Nucleus accumbens (tissue), 56 donors: ENCODE results near the gene GALNT2.

Experiments used
- DNase-seq, 56 donors: peaks; one replicate each; lab custom pipeline; 2025; lab: John Stamatoyannopoulos, UW

GALNT2 gene

DNA sequence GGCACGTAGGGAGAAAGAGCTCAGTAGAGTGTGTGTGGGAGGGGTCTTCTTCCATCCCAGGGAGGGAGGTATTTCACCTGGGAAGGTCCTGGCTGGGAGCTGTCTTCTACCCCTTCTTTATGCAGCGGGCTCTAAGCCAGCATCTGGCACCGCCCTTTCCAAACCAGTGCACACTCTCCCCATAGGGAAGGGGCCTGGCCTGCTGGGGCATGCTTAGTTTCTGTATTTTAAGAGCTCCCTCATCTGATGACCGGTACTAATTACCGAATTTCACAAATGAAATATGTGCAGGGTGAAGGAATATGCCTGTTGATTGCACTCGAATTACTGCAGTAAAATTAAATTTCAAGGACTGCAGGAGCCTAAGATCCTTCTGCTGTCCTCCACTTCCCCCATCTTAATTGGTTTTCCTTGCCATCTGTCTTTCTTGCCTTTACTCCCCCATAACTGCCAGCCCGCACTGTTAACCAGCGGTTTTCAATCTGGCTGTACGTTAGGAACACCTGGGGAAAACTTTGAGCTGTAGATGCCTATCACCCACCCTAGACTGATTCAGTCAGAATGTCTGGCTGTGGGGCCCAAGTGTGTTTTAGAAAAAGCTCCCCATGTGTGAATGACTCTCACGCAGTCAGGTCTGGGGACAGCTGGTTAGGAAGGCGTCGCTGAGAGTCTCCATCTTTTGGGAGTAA lies 20.1 kb downstream of the GALNT2 start:
- no peak for DNase-seq

DNA sequence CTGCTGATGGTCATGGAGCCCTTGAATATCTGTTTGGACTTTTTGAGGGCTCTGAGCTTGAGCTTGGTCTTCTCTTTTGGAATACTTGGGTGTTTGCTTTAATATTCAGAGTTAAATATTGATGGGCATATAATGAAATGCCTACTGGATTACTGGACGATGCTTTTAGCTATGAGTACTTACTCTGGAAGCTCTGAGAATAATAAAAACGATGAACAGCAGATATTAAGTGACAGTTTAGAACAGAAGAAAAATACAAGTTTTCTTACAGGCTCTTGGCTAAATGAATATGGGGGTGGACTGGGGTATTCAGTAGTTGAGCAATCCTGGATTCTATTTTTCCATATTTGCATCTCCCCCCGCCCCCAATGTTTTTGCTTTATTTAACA lies 20.7 kb downstream of the GALNT2 start:
- DNase-seq: no peak

DNA sequence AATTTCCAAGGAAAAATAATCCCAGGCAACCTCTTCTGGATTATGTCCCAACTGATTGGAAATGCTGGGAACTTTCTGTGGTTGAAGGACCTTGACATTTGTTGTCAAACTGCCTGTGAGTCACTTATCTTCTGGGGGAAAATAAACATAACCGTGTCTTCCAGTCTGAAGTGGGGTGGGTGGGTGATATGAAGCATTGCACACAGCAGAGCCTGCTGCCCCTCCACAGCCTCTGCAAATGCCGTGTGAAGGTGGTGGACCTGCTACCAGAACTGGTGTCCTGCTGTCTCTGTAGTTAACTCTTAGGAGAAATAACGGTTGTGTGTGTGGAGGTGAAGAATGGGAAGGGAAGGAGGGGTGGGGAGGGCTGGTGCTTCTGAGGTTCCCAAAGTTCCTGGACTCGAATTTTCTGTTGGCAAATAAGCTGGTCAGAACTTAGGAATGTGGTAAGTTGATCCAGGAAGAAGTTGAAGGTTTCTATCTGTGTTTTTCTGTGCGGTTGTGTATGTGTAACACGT lies 23.2 kb downstream of the GALNT2 start:
- DNase-seq: no peak

DNA sequence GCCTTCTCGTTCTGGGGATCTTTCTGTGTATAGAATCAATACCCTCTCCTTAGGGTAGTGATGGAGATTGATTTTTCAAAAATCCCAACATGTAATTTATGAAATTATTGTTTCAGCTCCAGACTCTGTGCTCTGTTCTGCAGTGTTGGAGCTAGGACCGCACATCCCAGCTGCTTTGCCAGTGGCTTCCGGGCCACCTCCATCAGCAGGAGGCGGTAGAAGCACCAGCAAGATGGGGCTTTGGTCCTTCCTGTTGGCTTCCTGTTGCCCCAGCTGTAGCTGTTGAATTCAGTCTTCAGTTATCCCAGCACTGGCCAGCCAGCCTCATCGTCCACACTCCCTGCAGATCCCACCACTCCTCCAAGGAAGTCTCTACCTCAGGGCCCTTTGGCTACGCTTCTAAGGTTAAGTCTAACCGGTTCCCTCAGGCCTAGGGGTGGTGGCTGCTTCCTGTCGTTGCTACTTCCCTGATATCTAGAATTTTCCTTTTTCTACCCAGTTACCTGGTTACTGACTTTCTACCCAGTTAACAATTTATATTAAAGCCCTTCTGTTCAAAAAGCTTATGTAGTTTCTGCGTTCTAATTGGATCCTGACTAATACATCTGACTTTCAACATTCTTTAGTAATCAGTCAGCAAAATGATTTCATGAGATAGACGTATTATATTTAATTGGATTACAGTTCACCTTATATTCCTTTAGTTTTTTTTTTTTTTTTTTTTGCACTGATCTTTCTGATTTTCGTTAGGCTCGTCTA lies 24.6 kb downstream of the GALNT2 start:
- DNase-seq: no peak

DNA sequence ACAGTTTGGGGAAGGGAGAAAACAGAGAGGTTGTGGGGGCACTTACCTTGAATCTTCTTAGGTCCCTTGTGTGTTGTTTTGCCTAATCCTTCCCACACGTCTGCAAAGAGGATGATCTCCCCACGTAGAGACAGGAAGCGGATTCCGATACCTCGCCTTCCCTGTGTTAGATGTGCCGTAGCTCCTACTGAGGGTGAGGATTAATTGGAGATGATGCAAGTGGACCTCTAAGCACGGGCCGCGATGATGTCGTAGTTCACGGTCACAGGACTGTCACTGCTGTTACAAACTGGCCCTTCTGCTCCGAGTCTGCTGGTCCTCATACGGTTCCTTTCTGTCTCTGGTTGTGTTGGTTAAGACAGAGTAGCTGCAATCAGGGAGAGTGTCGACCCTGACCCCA lies 27.7 kb downstream of the GALNT2 start:
- DNase-seq: no peak

DNA sequence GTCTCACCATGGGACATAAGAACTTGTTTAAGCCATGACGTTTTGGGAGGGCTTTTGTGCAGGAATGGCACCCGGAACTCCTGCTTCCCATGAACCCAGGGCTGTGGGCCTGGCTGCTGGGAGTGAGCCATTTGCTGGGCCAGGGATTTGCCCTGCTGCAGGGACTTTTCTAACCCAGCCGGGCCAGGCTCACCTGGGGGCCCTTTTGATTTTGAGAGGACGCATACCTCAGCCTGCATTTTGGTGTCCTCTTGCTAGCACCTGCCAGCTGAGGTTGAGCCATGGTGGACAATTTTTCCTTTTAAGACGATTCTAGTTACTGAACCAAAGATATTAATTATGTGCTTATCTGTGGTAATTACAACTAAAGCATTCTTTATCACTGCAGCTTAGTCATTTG lies 28.9 kb downstream of the GALNT2 start:
- DNase-seq: no peak

DNA sequence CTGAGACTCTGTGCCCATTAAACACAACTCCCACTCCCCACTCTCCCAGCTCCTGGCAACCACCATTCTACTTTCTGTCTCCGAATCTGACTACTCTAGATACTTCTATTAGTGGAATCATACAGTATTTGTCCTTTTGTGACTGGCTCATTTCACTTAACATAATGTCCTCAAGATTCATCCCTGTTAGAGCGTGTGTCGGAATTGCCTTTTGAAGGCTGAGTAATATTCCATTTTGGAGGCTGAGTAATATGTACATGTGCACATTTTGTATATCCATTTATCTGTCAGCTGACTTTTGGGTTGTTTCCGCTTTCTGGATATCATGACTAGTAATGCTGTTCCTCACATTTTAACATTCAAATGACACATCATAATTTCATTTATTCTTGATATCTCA lies 30.3 kb downstream of the GALNT2 start:
- no peak for DNase-seq

DNA sequence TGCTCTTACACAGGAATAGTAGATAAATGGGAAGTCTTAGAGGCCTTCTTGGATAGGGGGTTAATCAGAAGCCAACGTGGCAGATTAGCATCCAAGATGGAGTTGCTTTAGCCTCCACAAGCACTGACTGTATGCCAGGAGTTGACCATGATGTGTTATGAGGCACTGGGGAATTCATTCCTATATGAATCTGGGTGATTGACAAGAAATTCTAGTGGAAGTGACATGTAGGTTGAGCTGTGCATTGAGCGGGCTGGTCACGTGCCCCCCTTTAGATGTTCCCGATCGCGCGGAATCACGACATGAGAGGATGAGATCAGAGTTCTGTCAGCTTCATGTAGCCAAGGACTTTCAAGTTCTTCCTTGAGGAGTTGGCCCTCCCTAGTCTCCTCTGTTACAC lies 31.7 kb downstream of the GALNT2 start:
- DNase-seq: no peak

DNA sequence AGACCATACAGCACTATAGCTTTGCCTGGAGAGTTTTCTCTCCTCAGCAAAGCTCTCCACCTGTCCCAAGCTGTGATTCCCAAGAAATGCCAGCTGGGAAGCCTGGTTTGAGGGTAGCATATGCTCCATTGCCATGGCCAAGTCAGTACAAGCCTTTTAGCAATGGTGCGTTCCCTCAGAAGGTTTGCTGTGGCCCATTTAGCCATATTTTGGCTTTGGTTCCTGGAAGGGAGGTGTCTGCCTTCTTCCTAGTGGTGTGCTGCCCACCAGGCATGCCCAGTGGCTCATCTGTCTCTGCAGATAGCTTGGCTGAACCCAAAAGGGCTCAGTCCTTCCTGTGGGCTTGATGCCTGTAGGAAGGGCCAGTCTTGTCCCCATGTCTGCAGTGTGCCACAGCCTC lies 32.4 kb downstream of the GALNT2 start:
- no peak for DNase-seq

DNA sequence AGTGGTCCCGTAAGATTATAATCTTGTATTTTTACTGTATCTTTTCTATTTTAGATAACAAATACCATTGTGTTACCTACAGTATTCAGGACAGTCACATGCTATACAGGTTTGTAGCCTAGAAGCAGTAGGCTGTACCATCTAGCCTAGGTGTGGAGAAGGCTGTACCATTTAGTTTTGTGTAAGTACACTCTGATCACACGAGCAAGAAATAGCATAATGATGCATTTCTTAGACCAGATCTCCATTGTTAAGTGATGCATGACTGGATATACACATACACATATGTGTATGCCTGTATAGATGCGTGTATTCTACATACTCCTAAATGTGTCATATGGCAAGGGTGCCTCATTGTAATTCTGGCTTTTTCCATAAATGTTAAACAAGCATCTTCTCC lies 33.9 kb downstream of the GALNT2 start:
- no peak for DNase-seq

DNA sequence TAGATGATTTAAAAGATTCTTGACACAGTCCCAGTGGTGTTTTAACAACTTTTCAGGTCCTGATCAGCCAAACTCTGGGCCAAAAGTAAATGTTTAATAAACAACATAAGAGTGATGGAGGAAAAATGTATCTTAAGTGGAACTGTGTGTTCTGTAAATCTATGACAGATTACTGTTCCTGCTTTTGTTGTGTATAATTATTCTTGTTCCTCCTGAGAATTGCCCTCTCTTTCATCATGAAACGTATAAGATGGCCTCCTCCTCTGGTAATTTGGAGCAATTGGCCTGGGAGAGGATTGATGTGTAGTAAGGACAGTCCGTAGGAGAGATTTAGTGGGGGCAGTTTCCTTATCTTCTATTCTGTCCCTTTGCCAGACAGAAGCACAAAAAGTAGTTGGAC lies 34.5 kb downstream of the GALNT2 start:
- no peak for DNase-seq

DNA sequence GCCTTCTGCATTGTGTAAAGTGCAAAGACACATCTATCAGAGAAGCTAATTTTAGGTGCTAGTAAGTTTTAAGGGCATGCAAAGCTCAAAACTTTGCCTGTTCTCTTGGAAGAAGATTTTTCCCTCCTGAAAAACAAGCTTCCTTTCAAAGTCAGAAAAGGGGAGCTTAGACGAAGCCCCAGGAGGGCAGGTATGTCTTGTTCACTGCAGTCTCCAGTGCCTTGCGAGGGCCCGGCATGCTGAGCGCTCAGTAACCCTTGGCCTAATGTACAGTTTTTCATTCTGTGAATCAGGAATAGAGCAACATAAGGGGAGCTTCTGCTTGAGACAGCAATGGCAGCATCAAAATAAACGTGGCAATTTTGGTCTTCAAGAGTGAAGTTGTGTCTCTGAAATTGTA lies 35.0 kb downstream of the GALNT2 start:
- DNase-seq: no peak

DNA sequence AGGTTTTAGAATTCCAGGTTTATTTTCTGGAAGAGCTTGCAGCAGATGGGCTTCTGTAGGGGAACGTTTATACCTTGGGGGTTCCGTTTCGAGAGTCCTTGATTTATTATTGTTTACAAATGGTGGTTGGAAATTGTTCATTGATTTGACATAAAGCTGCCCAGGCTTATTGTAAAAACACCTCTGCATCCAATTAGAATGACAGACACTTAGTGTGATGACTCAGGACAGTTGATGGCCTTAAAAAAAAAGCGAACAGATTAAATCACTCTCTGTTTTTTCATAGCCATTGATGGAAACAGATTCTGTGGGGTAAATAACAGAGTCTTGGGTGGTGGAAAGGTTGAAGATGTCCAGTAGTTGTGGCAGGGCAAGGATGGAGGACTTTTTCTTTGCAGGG lies 35.4 kb downstream of the GALNT2 start:
- DNase-seq: no peak

DNA sequence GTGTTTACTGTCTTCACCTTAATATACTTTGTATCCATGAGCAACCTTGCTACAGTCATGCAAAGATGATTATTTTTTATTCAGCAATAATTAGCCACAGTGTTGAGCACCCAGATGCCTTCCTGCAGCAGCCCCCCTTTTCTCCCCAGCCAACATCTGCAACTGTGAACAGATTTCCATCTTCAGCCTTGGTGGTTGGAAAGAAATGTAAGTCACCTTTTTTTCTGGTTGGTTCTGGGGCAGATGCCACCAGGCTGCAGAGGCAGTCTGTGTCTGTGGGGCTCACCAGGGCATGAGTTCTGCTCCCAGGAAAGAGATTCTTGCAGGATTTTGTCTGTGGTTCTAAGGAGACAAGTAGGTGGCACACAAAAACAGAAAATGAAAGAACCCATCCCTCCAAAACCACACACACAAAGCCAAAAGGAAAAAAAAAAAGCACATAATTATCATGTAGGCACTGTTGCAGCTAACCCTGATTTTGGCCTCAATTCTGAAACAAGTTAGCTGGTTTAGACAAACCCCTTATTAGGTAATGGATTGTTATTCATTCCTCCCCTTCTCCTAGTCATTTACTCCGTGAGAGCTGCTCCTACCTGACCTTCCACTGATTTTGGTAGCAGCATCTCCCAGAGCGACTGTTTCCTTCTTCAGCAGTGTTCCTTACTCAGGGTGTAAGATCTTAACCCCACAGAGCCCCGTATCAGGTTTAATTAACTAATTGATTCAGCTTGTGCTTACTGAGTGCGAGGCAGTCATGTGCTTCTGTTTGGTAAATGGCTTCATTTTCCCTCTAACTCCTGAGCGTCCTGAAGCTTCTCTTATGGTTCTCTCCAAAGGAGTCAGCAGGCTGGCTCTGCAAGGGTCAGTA lies 36.5 kb downstream of the GALNT2 start:
- DNase-seq: no peak

DNA sequence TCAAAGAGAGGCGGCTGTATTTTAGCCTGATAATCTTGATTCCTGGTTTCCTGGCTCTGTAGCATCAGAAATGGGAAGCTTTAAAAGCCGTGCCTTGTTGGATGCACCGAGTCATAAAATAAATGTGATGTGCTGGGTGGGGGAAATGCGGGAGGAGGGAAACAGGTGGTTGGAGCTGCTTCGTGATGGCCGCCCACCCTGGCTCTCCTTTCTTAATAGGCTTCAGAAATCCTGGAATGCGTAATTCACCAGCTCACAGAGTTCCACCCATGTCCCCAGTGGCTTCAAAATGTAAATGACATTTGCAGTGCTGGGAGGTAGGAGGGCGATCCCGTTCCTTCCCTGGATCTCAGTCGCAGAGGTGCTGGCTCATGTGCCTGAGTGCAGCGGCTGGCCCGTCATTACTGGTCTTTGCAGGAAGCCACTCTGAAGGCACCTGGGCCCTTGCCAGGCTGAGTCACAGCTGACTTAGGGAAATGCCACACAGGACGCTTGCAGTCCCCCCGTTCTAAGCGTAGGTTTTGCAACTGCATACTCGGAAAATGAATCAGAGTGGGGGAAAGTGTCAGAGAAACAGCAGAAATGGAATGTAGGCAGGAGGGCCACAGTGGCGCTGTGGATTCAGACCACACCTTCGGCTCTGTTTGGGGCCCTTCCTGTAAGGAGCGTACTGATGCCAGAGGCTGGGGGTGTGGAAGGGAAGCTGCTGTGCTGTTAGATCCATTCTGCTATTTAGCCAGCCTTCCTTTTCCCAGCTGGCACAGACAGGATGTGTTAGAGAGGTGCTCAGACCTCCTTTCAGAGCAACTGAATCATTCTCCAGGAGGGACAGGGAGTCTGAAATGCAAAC lies 37.6 kb downstream of the GALNT2 start:
- DNase-seq: peak in 51 of 56 donors; percentile 9 to 94 (median 54)

DNA sequence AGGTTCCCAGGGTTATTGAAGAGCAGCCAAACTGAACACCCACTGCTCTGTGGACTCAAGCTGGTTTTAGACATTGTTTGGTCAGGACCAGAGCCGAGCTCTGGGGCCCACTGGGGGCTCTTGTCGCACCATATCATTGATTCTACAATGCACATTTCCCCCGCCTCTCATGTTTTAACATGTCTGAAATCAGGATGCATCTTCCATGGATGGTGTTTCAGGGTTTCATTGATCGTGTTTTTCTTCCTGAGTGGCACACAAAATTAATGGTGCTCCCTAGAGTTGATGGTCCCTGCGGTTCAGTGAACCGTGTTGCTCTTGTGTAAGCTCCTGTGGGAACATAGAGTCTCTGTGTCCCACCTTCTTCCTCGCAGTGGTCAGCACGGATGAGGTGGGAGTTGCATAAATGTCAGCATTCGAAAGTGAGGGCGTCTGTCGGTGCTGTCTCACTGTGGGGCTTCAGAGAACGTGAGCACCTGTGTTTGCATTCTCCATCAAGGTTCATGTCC lies 38.3 kb downstream of the GALNT2 start:
- DNase-seq: no peak

DNA sequence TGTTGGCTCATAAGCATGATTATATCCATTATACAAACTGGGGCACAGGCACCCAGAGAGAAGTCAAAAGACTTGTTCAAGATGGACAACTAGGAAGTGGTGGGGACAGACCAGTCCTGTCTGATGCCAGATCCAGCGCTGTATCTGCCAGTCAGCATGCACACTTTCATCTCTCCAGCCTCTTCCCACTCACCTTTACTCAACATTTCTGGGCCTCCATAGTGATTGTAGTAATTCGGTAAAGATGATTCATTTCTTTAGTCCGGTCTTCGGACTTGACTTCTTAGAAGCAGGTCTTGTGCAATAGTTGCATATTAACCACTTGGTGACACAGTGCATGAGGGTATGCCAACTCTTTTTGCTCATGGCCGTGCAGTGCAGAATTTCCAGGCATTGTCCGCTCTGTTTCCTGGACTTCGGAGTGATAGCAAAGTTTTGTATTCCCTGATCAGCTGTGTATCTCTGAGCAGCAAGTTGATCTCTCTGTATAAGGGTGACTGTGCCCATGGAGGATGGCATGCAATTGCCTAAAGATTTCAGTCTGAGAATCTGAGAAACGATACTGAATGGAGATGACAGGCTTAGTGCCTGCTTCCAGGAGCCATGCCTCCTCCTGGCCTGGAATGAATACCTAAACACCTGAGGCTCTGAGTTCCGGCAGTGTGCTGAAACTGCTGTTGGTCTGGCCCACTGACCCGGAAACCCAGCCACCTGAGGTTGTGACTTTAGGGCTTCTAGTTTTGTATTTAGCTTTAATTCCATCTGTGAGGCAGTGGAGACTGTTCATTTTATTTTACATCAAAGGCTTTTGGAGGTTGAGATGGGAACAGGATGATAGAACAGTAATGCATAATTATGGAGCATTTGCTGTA lies 39.0 kb downstream of the GALNT2 start:
- DNase-seq: no peak

DNA sequence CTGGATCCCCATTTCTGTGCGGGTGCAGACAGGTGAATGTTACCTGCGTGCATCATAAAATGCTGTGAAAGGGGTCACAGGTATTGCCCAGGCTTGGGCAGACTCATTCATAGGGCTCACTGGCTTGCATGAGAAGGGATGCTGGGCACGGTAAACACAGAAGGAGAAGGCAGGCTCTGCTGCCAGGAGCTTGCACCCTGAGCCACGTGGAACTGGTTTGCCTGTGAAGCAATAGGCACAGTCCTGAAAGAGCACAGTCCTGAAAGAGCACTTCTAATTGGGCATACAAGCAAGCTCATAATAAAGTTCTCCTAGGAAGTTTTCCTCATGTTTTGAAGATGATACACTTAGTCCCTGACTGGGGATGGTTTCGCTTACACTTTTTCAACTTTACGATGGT lies 40.9 kb downstream of the GALNT2 start:
- DNase-seq: peak in 2 of 56 donors; percentile 8 to 22

DNA sequence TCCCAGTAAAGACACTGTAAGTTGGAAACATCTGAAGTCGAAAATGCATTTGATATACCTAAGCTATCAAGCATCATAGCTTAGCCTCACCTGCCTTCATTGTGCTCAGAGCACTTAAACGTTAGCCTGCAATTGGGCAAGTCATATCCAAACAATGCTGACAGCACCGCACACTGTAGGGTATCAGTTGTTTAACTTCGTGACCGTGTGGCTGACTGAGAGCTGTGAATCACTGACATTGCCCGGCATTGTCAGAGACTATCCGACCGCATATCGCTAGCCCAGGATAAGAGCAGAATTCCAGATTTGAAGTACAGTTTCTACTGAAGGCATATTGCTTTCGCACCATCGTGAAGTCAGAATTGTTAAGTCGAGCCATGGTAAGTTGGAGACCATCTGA lies 41.5 kb downstream of the GALNT2 start:
- no peak for DNase-seq
